ENCODE data around the gene LTO1.

Gene LTO1

GRCh38 chr11:69674886-69675714 lies at the start of gene LTO1:
Gene LTO1, minus strand, starts transcription at chr11:69675353. Its CDS starts 114 bp downstream, at chr11:69675239.
- peak; percentile 100 for DNase-seq (ENCODE audit: low spot score)

GRCh38 chr11:69721745-69722144 lies 46.6 kb upstream of the LTO1 start:
- DNase-seq (ENCODE audit: low spot score) = no peak

GRCh38 chr11:69721106-69721505 lies 46.0 kb upstream of the LTO1 start:
- DNase-seq (ENCODE audit: low spot score) = no peak

GRCh38 chr11:69718912-69719311 lies 43.8 kb upstream of the LTO1 start:
- DNase-seq (ENCODE audit: low spot score) = no peak

- DNase-seq (ENCODE audit: low spot score) = peak; percentile 79
Measured at GRCh38 chr11:69718147-69718546, 43.0 kb upstream of the LTO1 start.

- DNase-seq (ENCODE audit: low spot score) = no peak
Measured at GRCh38 chr11:69716891-69717747, 42.0 kb upstream of the LTO1 start.

GRCh38 chr11:69716099-69716498 lies 40.9 kb upstream of the LTO1 start:
- no peak for DNase-seq (ENCODE audit: low spot score)

- DNase-seq (ENCODE audit: low spot score) = no peak
Measured at GRCh38 chr11:69715446-69715845, 40.3 kb upstream of the LTO1 start.

- DNase-seq (ENCODE audit: low spot score) = no peak
Measured at GRCh38 chr11:69711822-69712801, 37.0 kb upstream of the LTO1 start.

- DNase-seq (ENCODE audit: low spot score) = no peak
Measured at GRCh38 chr11:69708736-69709401, 33.7 kb upstream of the LTO1 start.

GRCh38 chr11:69707176-69707575 lies 32.0 kb upstream of the LTO1 start:
- no peak for DNase-seq (ENCODE audit: low spot score)

GRCh38 chr11:69705901-69706787 lies 31.0 kb upstream of the LTO1 start:
- DNase-seq (ENCODE audit: low spot score) = no peak

GRCh38 chr11:69705351-69705811 lies 30.2 kb upstream of the LTO1 start:
- no peak for DNase-seq (ENCODE audit: low spot score)

GRCh38 chr11:69704508-69705253 lies 29.5 kb upstream of the LTO1 start:
- peak; percentile 71 for DNase-seq (ENCODE audit: low spot score)

- DNase-seq (ENCODE audit: low spot score) = peak; percentile 39
Measured at GRCh38 chr11:69703768-69704507, 28.8 kb upstream of the LTO1 start, which contains the start of gene FGF19. Gene FGF19, minus strand, starts transcription at chr11:69704022. Its CDS starts 146 bp downstream, at chr11:69703876.

- DNase-seq (ENCODE audit: low spot score) = no peak
Measured at GRCh38 chr11:69703453-69703767, 28.3 kb upstream of the LTO1 start.

- DNase-seq (ENCODE audit: low spot score) = no peak
Measured at GRCh38 chr11:69702769-69703452, 27.8 kb upstream of the LTO1 start.

GRCh38 chr11:69702239-69702691 lies 27.1 kb upstream of the LTO1 start:
- no peak for DNase-seq (ENCODE audit: low spot score)
